PC-3 (cell line): Measurements from ENCODE around the gene ZNF679. TPM values are rescaled to one million over a fixed set of nuclear protein-coding genes. Genes with fewer than 3 reads are reported as not detected.
A peak's percentile ranks its signal among the peaks of the same experiment; 100 is the strongest.
"Not testable (repeated sequence)": the region's sequence is repeated elsewhere in the genome, so short reads cannot be mapped to it uniquely, and the experiment has no call there.

ENCODE experiments used
- ATAC-seq: fragments of 200-7000 bp; cut with Tn5 transposase; 2 replicates; pipeline ENCODE4 v1.9.1; 2020; ENCODE audit warnings: mild to moderate bottlenecking, moderate library complexity
- BruUV-seq: library from RNA; stranded (reverse); fragments of 400-500 nt; replicated peaks from 2 replicates; lab custom pipeline; 2021; lab: Mats Ljungman, UMichigan
- CTCF ChIA-PET: fragments of 300-600 bp; sonication (Branson Sonifier 250); formaldehyde crosslinking; loops from one replicate; lab custom pipeline; 2022; ENCODE audit warnings: antibody characterized with exemption; lab: Charles Lee
- POLR2A ChIA-PET: fragments of 300-600 bp; sonication (Branson Sonifier 250); formaldehyde crosslinking; loops from one replicate; lab custom pipeline; 2022; ENCODE audit warnings: antibody characterized with exemption; ENCODE audit not compliant: unreplicated experiment; lab: Charles Lee
- DNase-seq: peaks from one replicate; pipeline ENCODE4 v3.0.0-alpha.2; 2015
- H2AFZ ChIP-seq: fragments of 300-600 bp; sonication (generic); 2 replicates; pipeline ENCODE4 v1.6.0; 2016; ENCODE audit warnings: antibody characterized with exemption, low read length
- H3F3A ChIP-seq: fragments of 300-600 bp; sonication (generic); one replicate; pipeline ENCODE4 v1.6.0; 2017; ENCODE audit warnings: antibody characterized with exemption, low read length, control low read depth, mild to moderate bottlenecking; ENCODE audit not compliant: unreplicated experiment
- H3K27ac ChIP-seq: fragments of 300-600 bp; sonication (generic); 2 replicates; pipeline ENCODE4 v1.5.1; 2016; ENCODE audit warnings: mild to moderate bottlenecking, low read length
- H3K27me3 ChIP-seq: fragments of 300-600 bp; sonication (generic); 2 replicates; pipeline ENCODE4 v1.6.1; 2016; ENCODE audit warnings: low read length, mixed read lengths
- H3K36me3 ChIP-seq: fragments of 300-600 bp; sonication (generic); 2 replicates; pipeline ENCODE4 v1.6.1; 2016; ENCODE audit warnings: low read depth, mixed run types, low read length, mixed read lengths
- H3K4me1 ChIP-seq: fragments of 300-600 bp; sonication (generic); 2 replicates; pipeline ENCODE4 v1.5.1; 2016; ENCODE audit warnings: low read length; ENCODE audit not compliant: insufficient read depth
- H3K4me2 ChIP-seq: fragments of 300-600 bp; sonication (generic); 2 replicates; pipeline ENCODE4 v1.6.0; 2016; ENCODE audit warnings: low read length
- H3K4me3 ChIP-seq: fragments of 300-600 bp; sonication (generic); 2 replicates; pipeline ENCODE4 v1.5.1; 2016; ENCODE audit warnings: mild to moderate bottlenecking, low read length, mixed read lengths
- H3K79me2 ChIP-seq: fragments of 300-600 bp; sonication (generic); 2 replicates; pipeline ENCODE4 v1.6.1; 2017; ENCODE audit warnings: low read length, mixed read lengths
- H3K9ac ChIP-seq: fragments of 300-600 bp; sonication (generic); 2 replicates; pipeline ENCODE4 v1.6.0; 2016; ENCODE audit warnings: mild to moderate bottlenecking, low read length
- H3K9me2 ChIP-seq: fragments of 300-600 bp; sonication (generic); replicated peaks from 2 replicates; pipeline ENCODE4 v1.6.1; 2016; ENCODE audit warnings: mixed run types, low read length, mixed read lengths
- H3K9me3 ChIP-seq: fragments of 300-600 bp; sonication (generic); 2 replicates; pipeline ENCODE4 v1.6.1; 2016; ENCODE audit warnings: low read length, mixed read lengths
- H4K20me1 ChIP-seq: fragments of 300-600 bp; sonication (generic); 2 replicates; pipeline ENCODE4 v1.6.1; 2016; ENCODE audit warnings: low read length, mixed read lengths
- CTCF ChIP-seq: fragments of 300-600 bp; sonication (generic); conservative IDR thresholded peaks from 2 replicates; pipeline ENCODE4 v1.5.1; 2017; ENCODE audit warnings: antibody characterized with exemption, low read depth, mild to moderate bottlenecking, low read length
- EZH2 ChIP-seq: fragments of 300-600 bp; sonication (generic); IDR thresholded peaks from one replicate; pipeline ENCODE4 v1.6.1; 2017; ENCODE audit warnings: antibody characterized with exemption, mild to moderate bottlenecking, low read length; ENCODE audit not compliant: unreplicated experiment
- EZH2phosphoT487 ChIP-seq: fragments of 300-600 bp; sonication (generic); IDR thresholded peaks from 2 replicates; pipeline ENCODE4 v1.6.1; 2018; ENCODE audit warnings: mild to moderate bottlenecking, antibody characterized with exemption, low read length, borderline replicate concordance
- intact Hi-C: fragments of 100-400 bp; cut with micrococcal nuclease; formaldehyde crosslinking; loops from 2 replicates; pipeline ENCODE4 v1.9.0; 2023
- total RNA-seq: library from RNA; depleted of rRNA; stranded (reverse); fragments of >200 nt; gene quantifications from 2 replicates; pipeline ENCODE4 v1.2.3, GENCODE V29; 2014; rRNA removed

Gene ZNF679
- total RNA-seq, 1 experiment from 2014 or later = not detected

- Histone ChIP-seq H3K36me3 (peaks cover 25% of the 10 kb centered on the region), H3K4me1 (0 out of 2 replicates have a peak, but pooled peaks cover 5% of the 10 kb centered on the region), H3K9me2 (no peaks in the 10 kb centered on the region), H3K27me3 (no peaks in the 10 kb centered on the region), H3K9ac (peak overlapping the region; percentile 84), H2AFZ (peak overlapping the region; percentile 88; the same call in 1 of the 2 replicates), H4K20me1 (no peaks in the 10 kb centered on the region), H3K79me2 (peaks cover 33% of the 10 kb centered on the region), H3K4me3 (peak overlapping the region; percentile 82), H3F3A (no peaks in the 10 kb centered on the region), H3K4me2 (peak overlapping the region; percentile 77), H3K9me3 (peaks cover 11% of the 10 kb centered on the region; the same call in 1 of the 2 replicates), H3K27ac (no peak overlapping the region)
- CTCF ChIA-PET = no interaction called here
- POLR2A ChIA-PET = no interaction called here
- BruUV-seq = no TSS peak
- intact Hi-C loops = no loop called here
- no peak for ATAC-seq
- no peak for TF ChIP-seq EZH2phosphoT487
- no peak for TF ChIP-seq EZH2
- no peak for TF ChIP-seq CTCF
- no peak for DNase-seq
Observed at GRCh38 chr7:64314566-64314965, 86.3 kb downstream of the ZNF679 start.

GRCh38 chr7:64316031-64316742 is 87.9 kb downstream of the ZNF679 start:
- BruUV-seq, intact Hi-C loops, H2AFZ ChIP-seq, ATAC-seq, H3K27me3 ChIP-seq, H3F3A ChIP-seq, CTCF ChIA-PET, H3K4me3 ChIP-seq, H3K9me2 ChIP-seq, DNase-seq, H3K9ac ChIP-seq, H3K27ac ChIP-seq, H3K4me1 ChIP-seq, POLR2A ChIA-PET, H3K4me2 ChIP-seq, H4K20me1 ChIP-seq: not testable (repeated sequence)
- Histone ChIP-seq H3K36me3 (peaks cover 33% of the 10 kb centered on the region), H3K79me2 (peaks cover 33% of the 10 kb centered on the region), H3K9me3 (peaks cover 11% of the 10 kb centered on the region; the same call in 1 of the 2 replicates)

Other genes with a start within 250 kb of the ZNF679 start
- not detected in 2 replicates for gene ZNF722, start 229.6 kb upstream of the ZNF679 start, total RNA-seq
- gene ZNF727, start 183.0 kb upstream of the ZNF679 start, total RNA-seq = 0.07 TPM in 1 of 2 replicates, not detected in the other
- not detected in 2 replicates for gene ZNF735, start 21.3 kb upstream of the ZNF679 start, total RNA-seq
- 2.7 and 10.7 TPM in 2 replicates for gene ZNF736, start 85.5 kb downstream of the ZNF679 start, total RNA-seq